Measurements from ENCODE around the gene FHIT.

FHIT gene

GRCh38 chr3:59783468-59783988 is 1467.7 kb downstream of the FHIT start:
- no peaks in the 10 kb centered on the region for H3K36me3 Mint-ChIP-seq (ENCODE audit: low read depth)
- H3K4me1 Mint-ChIP-seq = peaks cover 4% of the 10 kb centered on the region
- H3K27ac Mint-ChIP-seq = no peak overlapping the region
- no peaks in the 10 kb centered on the region for H3K9me3 Mint-ChIP-seq
- H3K4me3 Mint-ChIP-seq = no peak overlapping the region
- H3K27me3 Mint-ChIP-seq (ENCODE audit: low read depth) = no peaks in the 10 kb centered on the region
- no peak for TF ChIP-seq CTCF (IDR thresholded peaks at IDR 0.05; ENCODE audit: unreplicated experiment in 3 of 3)

GRCh38 chr3:59782664-59783063 is 1468.6 kb downstream of the FHIT start:
- Mint-ChIP-seq H3K27me3 (ENCODE audit: low read depth) (no peaks in the 10 kb centered on the region), H3K27ac (no peak overlapping the region), H3K4me3 (no peak overlapping the region), H3K4me1 (peaks cover 4% of the 10 kb centered on the region), H3K36me3 (ENCODE audit: low read depth) (no peaks in the 10 kb centered on the region), H3K9me3 (no peaks in the 10 kb centered on the region)
- TF ChIP-seq CTCF (IDR thresholded peaks at IDR 0.05; ENCODE audit: unreplicated experiment in 3 of 3) = no peak

GRCh38 chr3:59780209-59780608 is 1471.0 kb downstream of the FHIT start:
- H3K27me3 Mint-ChIP-seq (ENCODE audit: low read depth) = peaks cover 4% of the 10 kb centered on the region
- H3K27ac Mint-ChIP-seq = no peak overlapping the region
- TF ChIP-seq CTCF (IDR thresholded peaks at IDR 0.05; ENCODE audit: unreplicated experiment in 3 of 3) = no peak
- H3K4me1 Mint-ChIP-seq = no peaks in the 10 kb centered on the region
- H3K9me3 Mint-ChIP-seq = no peaks in the 10 kb centered on the region
- H3K36me3 Mint-ChIP-seq (ENCODE audit: low read depth) = no peaks in the 10 kb centered on the region
- H3K4me3 Mint-ChIP-seq = no peak overlapping the region

GRCh38 chr3:59779260-59779659 is 1472.0 kb downstream of the FHIT start:
- Mint-ChIP-seq H3K4me3 (no peak overlapping the region), H3K27me3 (ENCODE audit: low read depth) (peaks cover 4% of the 10 kb centered on the region), H3K27ac (no peak overlapping the region), H3K36me3 (ENCODE audit: low read depth) (no peaks in the 10 kb centered on the region), H3K4me1 (peaks cover 5% of the 10 kb centered on the region), H3K9me3 (no peaks in the 10 kb centered on the region)
- no peak for TF ChIP-seq CTCF (IDR thresholded peaks at IDR 0.05; ENCODE audit: unreplicated experiment in 3 of 3)

- Mint-ChIP-seq H3K9me3 (no peaks in the 10 kb centered on the region), H3K36me3 (ENCODE audit: low read depth) (no peaks in the 10 kb centered on the region), H3K4me1 (peaks cover 7% of the 10 kb centered on the region), H3K27me3 (ENCODE audit: low read depth) (peaks cover 4% of the 10 kb centered on the region), H3K27ac (no peak overlapping the region), H3K4me3 (no peak overlapping the region)
- TF ChIP-seq CTCF (IDR thresholded peaks at IDR 0.05; ENCODE audit: unreplicated experiment in 3 of 3) = no peak
These were observed 1473.6 kb downstream of the FHIT start for GRCh38 chr3:59777667-59778077.

GRCh38 chr3:59777066-59777465 is 1474.2 kb downstream of the FHIT start:
- Mint-ChIP-seq H3K9me3 (no peaks in the 10 kb centered on the region), H3K36me3 (ENCODE audit: low read depth) (no peaks in the 10 kb centered on the region)
- no peak for TF ChIP-seq CTCF (IDR thresholded peaks at IDR 0.05; ENCODE audit: unreplicated experiment in 3 of 3)

More at GRCh38 chr3:59777066-59777465, 1474.2 kb downstream of the FHIT start:
- peaks cover 12% of the 10 kb centered on the region for H3K4me1 Mint-ChIP-seq
- H3K27ac Mint-ChIP-seq = no peak overlapping the region
- no peak overlapping the region for H3K4me3 Mint-ChIP-seq
- H3K27me3 Mint-ChIP-seq (ENCODE audit: low read depth) = peaks cover 4% of the 10 kb centered on the region

Data from nephron (organoid).